SK-N-SH treated with all-trans-retinoic acid at 6 μM for 48 hours (cell line): ENCODE data around the gene NFS1.

ENCODE experiments used
- ARNTL ChIP-seq: fragments of 450-650 bp; formaldehyde crosslinking; IDR thresholded peaks from 2 replicates; pipeline ENCODE4 v1.5.0; 2020; ENCODE audit warnings: low read depth, mild to moderate bottlenecking, moderate library complexity, borderline replicate concordance
- ZNF70 ChIP-seq: fragments of 450-650 bp; formaldehyde crosslinking; IDR thresholded peaks from 2 replicates; pipeline ENCODE4 v1.5.0; 2020; ENCODE audit warnings: mild to moderate bottlenecking, moderate library complexity

- no peak for TF ChIP-seq ARNTL
- no peak for TF ChIP-seq ZNF70 (CRISPR knock-in tag)
Observed at GRCh38 chr20:35711588-35712209, 12.5 kb upstream of the NFS1 start.
